HG02759 (cell line): ENCODE data around the gene VWC2L.

Source experiments
- ATAC-seq: cut with Tn5 transposase; IDR thresholded peaks from one replicate; pipeline ENCODE4 v1.9.1; 2021; ENCODE audit warnings: mild to moderate bottlenecking, moderate library complexity; ENCODE audit not compliant: unreplicated experiment

Gene VWC2L

DNA sequence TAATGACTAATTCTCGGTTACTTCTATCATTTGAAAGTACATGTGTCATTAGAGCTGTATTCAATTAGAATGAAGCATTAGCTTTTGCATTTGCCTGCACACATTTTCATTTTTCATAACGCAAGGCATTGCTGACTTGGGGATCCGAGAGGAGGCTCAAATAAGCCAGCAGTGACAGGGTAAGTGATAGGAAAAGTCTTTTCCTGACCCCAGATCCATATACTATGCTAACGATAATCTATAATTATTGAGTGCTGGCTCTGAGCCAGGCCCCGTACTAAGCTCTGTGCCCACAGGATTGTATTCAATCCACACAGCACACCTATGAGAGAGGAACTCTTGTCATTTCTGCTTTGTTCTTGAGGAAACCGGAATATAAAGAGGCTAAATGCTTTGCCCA, 168.2 kb downstream of the VWC2L start:
- ATAC-seq, result no peak

DNA sequence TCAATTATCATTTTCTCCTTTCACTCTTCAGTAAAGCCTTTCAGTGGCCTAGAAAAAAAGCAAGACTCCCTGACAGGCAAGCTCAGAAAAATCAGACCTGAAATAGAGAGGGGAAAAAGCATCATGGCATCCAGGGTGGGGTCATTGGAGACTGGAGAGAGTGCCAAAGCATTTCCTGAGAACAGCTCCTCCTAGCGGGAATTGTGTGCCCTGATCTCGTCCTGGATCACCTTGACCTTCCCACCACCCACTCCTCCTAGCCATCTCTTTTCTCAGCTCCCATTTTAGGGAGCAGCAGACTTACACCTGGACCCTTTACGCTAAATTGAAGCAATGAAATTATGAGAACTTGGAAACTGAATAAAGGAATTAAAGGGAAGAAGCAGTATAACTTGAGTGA, 176.6 kb downstream of the VWC2L start:
- ATAC-seq, result no peak

- ATAC-seq, result no peak
These were observed 180.5 kb downstream of the VWC2L start for GRCh38 chr2:214591366-214591765.

DNA sequence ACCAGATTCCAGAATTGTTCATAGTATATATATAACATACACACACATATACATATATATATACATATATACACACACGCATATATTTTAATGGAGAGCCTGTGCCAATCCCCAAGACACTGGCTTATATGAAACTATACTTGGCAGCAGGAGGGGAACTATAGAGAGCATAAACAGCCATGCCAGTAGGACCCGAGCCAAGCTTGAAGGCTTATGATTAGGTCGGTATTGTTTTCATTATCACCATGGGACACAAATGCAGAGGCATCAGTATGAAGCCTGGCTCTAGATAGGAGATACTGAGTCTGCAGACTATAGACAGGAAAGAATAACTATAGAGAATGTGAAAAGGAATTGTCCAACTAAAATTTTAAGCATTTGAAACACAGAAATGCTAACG, 181.2 kb downstream of the VWC2L start:
- ATAC-seq, result no peak

DNA sequence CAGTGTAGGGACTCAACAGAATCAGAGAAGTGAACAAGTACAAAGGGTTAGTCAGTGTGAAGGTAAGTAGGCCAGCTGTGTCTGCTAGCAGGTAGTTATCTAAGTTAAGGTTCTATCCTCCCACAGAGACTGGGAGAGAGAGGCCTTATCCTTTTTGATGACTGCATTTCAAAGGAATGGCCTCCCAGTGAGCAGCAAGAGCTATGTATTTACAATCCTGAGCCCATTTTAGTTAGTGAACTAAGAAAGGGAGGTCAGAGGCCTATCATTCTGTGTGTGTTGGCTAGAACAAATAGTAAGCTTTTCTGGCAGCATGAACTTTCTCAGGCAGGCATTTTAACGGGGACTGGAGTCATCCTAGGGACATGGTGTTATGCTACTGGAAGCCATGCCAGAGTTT, 182.9 kb downstream of the VWC2L start:
- ATAC-seq, result no peak

- no peak for ATAC-seq
These were observed 191.2 kb downstream of the VWC2L start for GRCh38 chr2:214601852-214602633.

GRCh38 chr2:214604861-214605260, 194.0 kb downstream of the VWC2L start:
- no peak for ATAC-seq

- no peak for ATAC-seq
These were observed 196.2 kb downstream of the VWC2L start for GRCh38 chr2:214607051-214607450.

GRCh38 chr2:214611015-214611414, 200.2 kb downstream of the VWC2L start:
- ATAC-seq, result no peak

DNA sequence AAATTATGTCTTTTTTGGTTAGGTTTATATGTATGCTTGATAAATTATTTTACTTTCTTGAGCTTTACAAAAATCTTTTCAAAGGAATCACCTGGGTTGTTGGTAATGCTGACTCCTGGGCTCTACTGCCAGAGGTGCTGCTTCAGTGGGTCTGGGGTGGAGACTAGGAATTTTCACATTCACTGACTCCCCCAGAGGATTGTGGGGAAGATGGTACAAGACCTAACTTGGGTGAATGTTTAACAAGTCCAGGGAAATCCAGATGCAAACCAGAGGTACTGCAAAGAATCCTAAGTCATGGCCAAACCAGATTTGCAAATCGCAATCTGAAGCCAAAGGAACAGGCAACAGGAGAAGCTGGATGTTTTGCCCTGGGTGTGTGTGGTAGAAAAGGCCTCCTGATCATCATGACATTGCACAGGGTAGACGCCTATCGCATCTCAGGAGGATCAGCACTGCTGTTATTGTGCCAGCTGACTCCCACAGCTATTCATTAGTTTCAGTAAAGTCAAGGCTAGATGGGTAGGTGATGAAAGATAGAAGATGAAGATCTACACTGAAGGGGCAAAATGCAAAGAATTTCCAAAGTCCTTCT, 213.4 kb downstream of the VWC2L start:
- no peak for ATAC-seq

- ATAC-seq, result no peak
These were observed 217.2 kb downstream of the VWC2L start for GRCh38 chr2:214628091-214628490.
